HG02798 (cell line): ENCODE data around the gene AP4S1.
"Not testable (repeated sequence)": the region's sequence is repeated elsewhere in the genome, so short reads cannot be mapped to it uniquely, and the experiment has no call there.

Experiments used
- ATAC-seq: cut with Tn5 transposase; IDR thresholded peaks from one replicate; pipeline ENCODE4 v1.9.1; 2021; ENCODE audit warnings: mild to moderate bottlenecking; ENCODE audit not compliant: unreplicated experiment, poor library complexity

Gene AP4S1

DNA sequence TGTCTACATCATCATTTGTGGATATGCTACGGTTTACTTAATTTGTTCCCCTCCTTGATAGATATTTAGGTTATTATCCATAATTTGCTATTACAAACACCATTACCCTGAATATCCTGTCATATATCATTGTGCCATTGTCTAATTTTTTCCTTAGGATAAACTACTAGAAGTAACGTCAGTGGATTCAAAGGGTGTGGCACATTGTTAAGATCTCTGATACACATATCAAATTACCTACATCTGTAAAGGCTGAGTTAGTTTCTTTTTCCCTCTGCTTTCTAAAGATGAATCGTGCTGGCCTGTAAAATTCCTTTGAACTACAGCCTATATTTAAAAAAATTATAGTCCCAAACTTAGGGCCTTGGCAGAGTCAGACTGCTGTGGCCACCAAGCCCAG, 54.6 kb downstream of the AP4S1 start:
- ATAC-seq: no peak

DNA sequence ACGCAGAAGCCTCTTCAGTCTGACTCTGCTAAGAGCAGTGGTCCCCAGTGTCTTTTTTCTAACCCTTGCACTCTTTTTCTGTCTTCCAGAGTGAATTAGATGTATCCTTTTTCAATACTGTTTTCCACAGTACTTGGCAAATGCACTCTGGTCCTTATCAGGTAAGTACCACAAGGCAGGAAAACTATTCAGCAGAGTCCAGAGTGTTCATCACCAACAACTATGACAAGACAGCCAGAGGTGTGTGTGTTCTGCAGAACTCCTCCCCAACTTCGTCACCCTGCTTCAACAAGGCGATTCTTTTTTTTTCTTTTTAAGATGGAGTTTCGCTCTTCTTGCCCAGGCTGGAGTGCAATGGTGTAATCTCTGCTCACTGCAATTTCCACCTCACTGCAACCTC, 55.0 kb downstream of the AP4S1 start:
- no peak for ATAC-seq

DNA sequence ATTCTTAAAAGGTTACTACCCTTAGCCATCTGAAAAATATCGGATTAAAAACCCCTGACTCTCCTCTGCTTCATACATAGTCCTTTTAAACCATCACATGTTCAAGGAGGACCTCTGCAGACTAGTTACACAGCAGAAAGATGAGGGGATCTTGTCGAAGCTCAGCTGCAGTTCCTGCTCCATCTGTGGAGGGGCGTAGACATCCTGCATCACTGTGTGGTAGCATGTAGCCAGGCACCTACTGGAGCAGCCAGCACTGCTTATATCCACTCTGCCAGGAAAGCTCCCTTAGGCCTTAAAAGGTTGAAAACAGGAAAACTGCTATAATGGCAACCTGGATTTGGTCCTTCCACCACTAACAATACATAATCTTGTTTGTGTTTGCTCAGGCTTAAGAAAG, 58.3 kb downstream of the AP4S1 start:
- ATAC-seq: no peak

DNA sequence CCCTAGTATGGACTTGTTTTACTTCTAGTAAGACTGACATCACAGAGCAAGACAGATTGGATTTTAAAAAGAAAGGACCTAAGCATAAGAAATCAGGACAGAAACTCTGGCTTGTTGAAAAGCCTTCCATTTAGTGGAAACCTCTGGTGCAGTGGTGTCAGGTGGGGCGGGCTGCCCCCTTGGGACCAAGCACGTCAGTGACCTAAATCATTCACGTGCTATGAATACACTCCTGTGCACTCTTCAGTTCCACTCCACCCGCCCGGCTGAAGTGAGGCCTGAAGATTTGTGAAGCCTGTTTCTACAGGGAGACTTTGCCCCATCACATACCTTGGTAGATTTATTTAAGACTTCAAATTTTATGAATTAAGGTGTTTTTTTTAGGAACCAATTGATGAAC, 58.9 kb downstream of the AP4S1 start:
- no peak for ATAC-seq

DNA sequence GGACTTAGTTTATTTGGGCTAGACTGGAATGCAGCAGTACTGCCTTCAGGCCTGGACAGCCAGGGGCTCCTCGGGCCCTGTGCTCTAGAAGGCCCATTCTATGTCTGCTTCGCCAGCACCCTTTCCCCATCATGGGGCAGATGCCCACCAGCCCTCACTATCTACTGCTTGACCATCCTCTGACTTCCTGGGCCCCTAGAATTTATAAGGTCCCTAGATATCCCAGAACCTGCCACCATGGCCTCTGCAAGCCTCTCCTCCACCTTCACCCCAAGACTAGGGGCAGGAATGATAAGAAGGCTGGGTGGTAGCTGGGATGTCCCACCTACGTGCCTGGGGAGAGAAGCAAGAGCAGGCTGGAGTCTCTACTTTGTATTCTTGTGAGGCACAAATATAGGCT, 59.6 kb downstream of the AP4S1 start:
- ATAC-seq: no peak

DNA sequence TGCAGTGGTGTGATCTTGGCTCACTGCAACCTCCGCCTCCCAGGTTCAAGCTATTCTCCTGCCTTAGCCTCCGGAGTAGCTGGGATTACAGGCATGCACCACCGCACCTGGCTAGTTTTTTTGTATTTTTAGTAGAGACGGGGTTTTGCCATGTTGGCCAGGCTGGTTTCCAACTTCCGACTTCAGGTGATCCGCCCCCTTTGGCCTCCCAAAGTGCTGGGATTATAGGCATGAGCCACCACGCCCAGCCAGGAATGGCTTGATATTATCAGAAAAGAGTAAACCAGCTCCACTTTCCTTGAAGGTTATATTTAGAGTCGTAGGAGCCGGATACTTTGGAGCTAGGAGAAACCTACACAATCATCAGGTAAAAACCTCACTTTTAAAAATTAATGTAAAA, 61.0 kb downstream of the AP4S1 start:
- ATAC-seq: not testable (repeated sequence)

DNA sequence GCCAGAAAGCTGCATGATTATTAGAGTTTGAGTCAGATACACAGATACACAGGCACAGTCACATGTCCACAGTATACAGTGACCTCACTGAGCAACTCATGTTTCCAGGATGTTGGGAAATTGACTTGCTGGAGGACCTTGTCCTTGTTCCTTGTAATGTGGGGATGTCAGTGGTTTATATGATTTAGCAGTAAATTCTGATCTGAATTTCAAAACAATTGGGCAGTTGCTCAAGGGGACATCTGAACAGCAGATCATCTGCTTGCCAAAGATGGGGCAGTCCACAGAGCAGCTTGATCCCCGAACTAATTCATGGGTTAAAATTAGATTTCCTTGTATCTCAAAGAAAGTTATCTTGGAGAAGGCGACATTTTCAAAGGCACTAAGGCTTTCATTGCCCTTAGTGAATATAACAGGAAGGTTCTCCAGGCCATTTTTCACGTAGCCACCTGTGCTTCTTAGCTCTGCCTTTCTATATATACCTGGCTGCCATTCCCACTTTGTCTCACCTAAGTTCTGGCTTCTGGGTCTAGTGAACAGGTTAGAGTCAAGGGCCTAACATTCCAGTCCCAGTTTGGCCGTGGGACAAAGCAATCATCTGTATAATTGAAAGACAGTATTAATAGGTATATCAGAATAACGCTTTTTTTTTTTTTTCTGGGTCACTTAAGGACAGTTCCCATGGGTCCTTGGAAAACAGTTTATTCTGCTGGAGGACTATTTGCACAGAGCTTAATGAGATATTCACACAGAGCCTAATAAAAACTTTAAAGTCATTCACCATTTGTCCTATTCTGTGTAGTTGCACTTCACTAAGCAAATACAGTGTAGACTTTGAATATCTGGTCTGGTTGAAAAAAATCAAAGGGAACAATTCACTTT, 65.7 kb downstream of the AP4S1 start:
- no peak for ATAC-seq

DNA sequence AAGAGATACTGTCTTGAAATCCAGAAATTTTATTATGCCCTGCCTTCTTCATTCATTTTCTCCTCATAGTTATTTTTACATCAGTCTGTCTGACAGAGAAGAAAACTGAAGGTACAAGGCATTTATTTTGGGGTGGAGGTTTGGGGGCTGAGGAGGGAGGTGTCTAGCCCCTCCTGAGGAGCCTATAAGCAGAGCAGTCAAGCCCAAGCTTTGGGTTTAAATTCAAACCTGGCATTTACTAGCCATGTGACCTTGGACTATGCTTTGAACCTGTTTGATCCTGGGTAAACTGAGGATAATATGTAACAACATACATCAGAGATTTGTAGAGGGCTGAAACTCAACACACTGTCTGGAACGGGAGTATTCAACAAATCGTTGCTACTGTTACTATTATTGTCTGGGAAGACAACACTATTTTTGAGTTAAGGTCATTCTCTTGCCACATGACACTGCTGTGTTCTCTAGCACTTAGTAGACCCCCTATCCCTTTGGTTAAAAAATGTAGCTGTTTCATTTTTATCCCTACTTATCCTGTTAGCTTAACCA, 66.8 kb downstream of the AP4S1 start:
- ATAC-seq: no peak

DNA sequence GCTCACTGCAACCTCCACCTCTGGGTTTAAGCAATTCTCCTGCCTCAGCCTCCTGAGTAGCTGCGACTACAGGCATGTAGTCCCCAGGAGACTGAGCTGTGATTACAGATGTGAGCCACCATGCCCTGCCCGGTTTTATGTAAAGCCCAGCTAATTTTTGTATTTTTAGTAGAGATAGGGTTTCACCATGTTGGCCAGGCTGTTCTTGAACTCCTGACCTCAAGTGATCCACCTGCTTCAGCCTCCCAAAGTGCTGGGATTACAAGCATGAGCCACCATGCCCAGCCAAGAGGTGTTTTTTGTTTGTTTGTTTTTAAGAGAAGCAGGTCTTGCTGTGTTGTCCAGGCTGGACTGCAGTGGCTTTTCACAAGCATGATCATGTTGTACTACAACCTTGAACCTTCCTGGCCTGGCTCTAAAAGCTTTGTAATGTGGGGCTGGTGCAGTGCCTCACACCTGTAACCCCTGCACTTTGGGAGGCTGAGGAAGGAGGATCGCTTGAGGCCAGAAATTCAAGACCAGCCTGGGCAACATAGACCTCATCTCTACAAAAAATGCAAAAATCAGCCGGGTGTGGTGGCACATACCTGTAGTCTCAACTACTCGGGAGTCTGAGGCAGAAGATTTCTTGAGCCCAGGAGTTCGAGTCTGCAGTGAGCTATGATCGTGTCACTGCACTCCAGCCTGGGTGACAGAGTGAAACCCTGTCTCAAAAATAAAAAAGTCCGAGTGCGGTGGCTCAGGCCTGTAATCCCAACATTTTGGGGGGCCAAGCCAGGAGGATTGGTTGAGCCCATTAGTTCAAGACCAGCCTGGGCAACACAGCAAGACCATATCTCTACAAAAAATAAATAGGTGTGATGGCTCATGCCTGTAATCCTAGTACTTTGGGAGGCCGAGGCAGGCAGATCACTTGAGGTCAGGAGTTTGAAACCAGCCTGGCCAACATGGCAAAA, 68.7 kb downstream of the AP4S1 start:
- ATAC-seq: not testable (repeated sequence)

DNA sequence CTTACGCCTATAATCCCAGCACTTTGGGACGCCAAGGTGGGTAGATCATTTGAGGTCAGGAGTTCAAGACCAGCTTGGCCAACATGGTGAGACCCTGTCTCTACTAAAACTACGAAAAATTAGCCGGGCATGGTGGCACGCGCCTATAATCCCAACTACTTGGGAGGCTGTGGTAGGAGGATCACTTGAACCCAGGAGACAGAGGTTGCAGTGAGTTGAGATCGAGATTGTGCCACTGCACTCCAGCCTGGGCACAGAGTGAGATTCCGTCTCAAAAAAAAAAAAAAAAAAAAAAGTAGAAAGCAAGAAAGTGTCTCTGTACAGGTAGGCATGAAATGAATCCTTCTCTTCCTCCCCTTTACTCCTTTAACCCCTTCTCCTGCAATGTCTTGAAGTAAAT, 70.4 kb downstream of the AP4S1 start:
- ATAC-seq: not testable (repeated sequence)

DNA sequence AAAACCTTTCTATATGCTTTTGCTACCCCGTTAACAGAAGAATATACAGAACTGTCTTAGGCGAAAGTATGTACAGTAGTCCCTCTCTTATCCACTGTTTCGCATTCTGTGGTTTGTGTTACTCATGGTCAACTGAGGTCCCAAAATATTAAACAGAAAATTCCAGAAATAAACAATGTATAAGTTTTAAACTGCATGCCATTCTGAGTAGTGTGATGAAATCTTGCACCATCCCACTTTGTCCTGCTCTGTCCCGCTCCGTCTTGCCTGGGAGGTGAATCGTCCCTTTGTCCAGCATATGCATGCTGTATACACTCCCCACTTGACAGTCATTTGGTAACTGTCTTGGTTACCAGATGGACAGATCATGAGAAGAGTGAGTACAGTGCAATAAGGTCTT, 70.8 kb downstream of the AP4S1 start:
- no peak for ATAC-seq

DNA sequence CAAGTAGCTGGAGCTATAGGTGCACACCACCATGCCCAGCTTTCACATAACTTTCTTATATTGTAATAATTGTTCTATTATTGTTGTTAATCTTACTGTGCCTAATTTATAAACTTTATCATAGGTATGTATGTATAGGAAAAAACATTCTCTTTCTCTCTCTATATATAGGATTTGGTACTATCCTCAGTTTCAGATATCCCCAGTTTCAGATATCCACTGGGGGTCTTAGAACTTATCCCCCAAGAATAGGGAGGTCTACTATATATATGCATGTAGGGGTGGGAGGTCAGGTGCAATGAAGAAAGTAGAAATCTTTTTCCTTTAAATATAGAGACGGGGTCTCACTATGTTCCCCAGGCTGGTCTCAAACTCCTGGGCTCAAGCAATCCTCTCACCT, 71.6 kb downstream of the AP4S1 start:
- no peak for ATAC-seq

DNA sequence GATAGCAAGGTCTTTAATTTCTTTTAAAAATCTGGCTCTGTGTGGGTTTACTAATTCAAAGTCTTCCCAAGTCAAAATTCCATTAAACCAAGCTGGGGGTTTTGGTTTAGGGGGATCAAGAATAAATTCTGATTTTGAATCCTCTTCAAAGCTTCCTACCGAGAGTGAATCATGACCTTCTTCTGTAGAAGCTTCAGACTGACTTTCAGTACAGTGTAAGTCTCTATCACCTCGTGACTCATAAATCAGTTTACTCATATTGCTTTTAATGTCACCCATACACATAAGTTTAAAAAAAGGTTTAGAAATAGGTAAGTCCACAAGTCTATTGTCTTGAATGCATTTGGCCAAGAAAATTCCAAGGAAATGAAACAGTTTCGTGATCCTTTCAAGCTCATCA, 81.3 kb downstream of the AP4S1 start:
- no peak for ATAC-seq

DNA sequence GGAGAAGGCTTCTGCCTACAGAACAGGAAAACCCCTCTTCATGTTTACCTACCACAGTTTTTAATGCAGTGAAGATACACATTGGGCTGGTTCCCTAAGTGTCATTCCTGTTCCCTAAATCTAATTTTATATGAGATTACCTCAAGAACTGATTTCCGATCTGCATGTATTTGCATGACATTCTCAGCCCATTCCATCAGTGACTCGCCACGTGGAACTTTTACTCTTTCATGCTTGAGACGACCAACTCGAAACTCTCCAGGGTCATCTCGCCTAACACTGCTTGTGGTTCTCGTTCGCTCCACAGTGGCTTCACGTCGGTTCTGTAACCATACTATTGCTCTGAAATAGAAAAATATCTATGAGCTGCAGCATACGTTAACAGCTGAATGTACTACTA, 83.8 kb downstream of the AP4S1 start:
- ATAC-seq: no peak

DNA sequence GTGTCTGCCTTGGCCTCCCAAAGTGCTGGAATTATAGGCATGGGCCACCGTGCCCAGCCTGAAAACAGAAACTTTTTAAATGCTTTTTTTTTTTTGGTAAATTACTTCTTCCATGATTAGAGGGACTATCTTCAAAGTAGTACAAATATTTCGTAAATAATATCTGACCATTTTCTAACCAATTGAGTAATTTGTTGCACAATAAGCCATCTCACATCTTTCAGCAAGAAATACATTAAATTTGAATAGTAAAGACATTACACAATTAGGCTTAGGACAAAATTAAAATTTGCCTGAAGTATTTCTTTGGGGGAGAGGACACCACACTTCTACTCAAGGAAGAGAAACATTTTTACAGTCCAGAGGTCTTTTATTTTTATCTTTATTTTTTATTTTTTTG, 85.4 kb downstream of the AP4S1 start:
- ATAC-seq: no peak

DNA sequence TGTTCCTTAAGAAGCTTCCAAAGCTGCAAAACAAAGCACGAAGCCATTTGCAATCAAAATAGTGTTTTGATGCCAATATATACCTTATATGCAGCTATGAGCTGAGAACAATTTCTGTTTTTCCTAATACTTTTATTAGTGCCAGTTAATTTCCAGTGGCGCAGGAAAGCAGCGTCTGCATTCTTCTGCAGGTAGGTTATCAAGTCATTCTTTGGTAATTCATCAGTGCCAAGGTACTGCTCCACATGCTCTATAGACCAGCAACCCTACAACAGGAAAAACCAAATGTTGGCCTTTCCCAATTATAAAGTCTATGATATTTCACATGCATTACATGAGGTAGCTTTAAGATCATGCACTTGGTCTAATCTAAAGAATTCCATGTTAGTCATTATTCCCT, 88.3 kb downstream of the AP4S1 start:
- ATAC-seq: no peak

DNA sequence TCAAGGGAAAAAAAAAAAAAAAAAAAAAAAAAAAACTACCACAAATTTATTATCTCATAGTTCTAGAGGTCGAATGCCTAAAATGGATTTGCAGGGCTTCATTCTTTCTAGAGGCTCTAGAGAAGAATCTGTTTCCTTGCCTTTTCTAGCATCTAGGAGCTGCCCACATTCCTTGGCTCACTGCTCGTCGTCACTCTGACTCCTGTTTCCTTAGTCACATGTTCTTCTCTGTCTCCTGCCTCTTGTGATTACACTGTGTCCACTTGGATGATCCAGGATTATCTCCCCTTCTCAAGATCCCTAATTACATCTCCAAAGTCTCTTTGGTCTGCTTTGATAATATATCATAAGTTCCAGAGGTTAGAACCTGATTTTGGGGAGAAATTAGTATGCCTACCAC, 93.4 kb downstream of the AP4S1 start:
- no peak for ATAC-seq

DNA sequence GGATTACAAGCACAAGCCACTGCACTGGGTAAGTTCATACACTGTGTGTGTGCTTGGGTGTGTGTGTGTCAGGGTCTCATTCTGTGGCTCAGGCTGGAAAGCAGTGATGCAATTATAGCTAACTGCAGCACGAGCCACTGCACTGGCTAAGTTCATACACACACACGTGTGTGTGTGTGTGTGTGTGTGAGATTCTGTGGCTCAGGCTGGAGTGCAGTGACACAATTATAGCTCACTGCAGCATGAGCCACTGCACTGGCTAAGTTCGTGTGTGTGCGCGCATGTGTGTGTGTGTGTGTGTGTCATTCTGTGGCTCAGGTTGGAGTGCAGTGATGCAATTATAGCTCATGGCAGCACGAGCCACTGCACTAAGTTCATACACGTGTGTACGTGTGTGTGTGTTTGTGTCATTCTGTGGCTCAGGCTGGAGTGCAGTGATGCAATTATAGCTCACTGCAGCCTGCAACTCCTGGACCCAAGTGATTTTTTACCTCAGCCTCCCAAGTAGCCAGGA, 96.7 kb downstream of the AP4S1 start:
- ATAC-seq: no peak

DNA sequence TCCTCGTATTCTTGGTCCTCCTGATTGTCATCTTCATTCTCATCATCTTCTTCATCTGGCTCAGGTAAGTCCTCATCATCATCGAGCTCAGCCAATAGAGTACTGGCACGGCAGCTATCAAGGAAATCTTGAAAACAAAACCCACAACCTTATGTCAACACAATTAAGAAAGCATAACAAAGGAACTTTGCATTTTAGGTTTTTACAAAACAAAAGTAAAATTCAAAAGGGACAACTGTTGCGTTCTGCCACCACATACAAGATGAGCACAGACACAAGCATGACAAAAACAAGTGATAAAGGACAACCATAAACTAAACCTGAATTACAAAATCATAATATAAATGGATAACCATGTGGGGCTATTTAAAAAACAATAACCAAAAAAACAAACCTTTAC, 97.5 kb downstream of the AP4S1 start:
- no peak for ATAC-seq

DNA sequence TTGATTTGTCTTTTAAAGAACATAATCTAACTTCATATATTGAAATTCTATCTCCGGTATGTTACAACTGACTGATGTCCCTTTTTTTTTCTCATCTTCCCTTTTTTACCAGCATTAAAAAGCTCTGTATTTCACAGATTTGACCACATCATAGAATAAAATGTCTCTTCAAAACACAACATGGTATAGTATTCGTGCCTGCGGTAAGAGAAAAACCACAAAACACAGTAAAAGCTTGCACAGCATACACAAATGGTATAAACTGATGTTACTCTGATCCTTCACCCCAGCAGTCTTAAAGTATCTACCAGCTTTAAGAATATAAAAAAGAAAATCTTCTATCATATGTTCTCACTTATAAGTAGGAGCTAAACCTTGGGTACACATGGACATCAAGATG, 98.7 kb downstream of the AP4S1 start:
- ATAC-seq: no peak

DNA sequence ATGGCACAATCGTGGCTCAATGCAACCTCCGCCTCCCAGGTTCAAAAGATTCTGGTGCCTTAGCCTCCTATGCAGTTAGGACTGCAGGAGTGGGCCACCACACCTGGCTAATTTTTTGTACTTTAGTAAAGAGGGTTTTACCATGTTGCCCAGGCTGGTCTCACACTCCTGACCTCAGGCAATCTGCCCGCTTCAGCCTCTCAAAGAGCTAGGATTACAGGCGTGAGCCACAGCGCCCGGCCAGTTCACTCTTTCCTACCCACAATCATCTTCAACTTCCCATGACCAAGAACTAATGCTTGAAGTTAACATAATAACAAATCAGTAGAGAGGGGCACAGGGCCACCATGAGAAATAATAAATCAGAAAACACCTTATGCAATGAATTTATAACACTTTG, 99.8 kb downstream of the AP4S1 start:
- no peak for ATAC-seq
